HAP-1 (cell line): Measurements from ENCODE around the gene ID3.
A peak's percentile ranks its signal among the peaks of the same experiment; 100 is the strongest.

Experiments
- DNase-seq, 2 experiments: peaks; one replicate each; pipeline ENCODE4 v3.0.0-alpha.2; 2016 to 2020; ENCODE audit warnings: low spot score in 2 of 2
- H3K27me3 ChIP-seq: fragments of 250-450 bp; sonication (Bioruptor Pico); 2 replicates; pipeline ENCODE4 v1.5.1; 2020; ENCODE audit warnings: low read depth, mild to moderate bottlenecking, moderate library complexity
- H3K36me3 ChIP-seq: fragments of 250-450 bp; sonication (Bioruptor Pico); replicated peaks from 2 replicates; pipeline ENCODE4 v1.5.1; 2020; ENCODE audit warnings: mild to moderate bottlenecking
- H3K4me1 ChIP-seq: fragments of 250-450 bp; sonication (Bioruptor Pico); 2 replicates; pipeline ENCODE4 v1.5.1; 2020; ENCODE audit warnings: mild to moderate bottlenecking
- H3K4me3 ChIP-seq: fragments of 250-450 bp; sonication (Bioruptor Pico); 2 replicates; pipeline ENCODE4 v1.5.1; 2020; ENCODE audit warnings: mild to moderate bottlenecking, moderate library complexity
- H3K9me3 ChIP-seq: fragments of 250-450 bp; sonication (Bioruptor Pico); 2 replicates; pipeline ENCODE4 v1.5.1; 2020; ENCODE audit warnings: mild to moderate bottlenecking, moderate library complexity
- in situ Hi-C: fragments of 300-500 bp; cut with MboI; formaldehyde crosslinking; loops from 3 replicates; pipeline ENCODE4 v1.14.3; 2020; ENCODE audit warnings: low sequenced_read_pairs, inconsistent platforms, mixed read lengths

ID3 gene

GRCh38 chr1:23527366-23527765, 31.9 kb downstream of the ID3 start:
- Histone ChIP-seq H3K36me3 (peaks cover 47% of the 10 kb centered on the region), H3K27me3 (no peaks in the 10 kb centered on the region), H3K4me1 (peaks cover 48% of the 10 kb centered on the region), H3K9me3 (no peaks in the 10 kb centered on the region), H3K4me3 (no peak overlapping the region)
- DNase-seq: no peak
- in situ Hi-C loops: no loop called here

GRCh38 chr1:23526329-23527041, 32.8 kb downstream of the ID3 start:
- no peaks in the 10 kb centered on the region for H3K9me3 ChIP-seq
- H3K36me3 ChIP-seq: peaks cover 56% of the 10 kb centered on the region
- no peaks in the 10 kb centered on the region for H3K27me3 ChIP-seq
- no peak for DNase-seq
- H3K4me3 ChIP-seq: no peak overlapping the region
- in situ Hi-C loops: no loop called here
- peaks cover 43% of the 10 kb centered on the region for H3K4me1 ChIP-seq

- H3K4me1 ChIP-seq: peaks cover 41% of the 10 kb centered on the region
- in situ Hi-C loops: no loop called here
- peaks cover 64% of the 10 kb centered on the region for H3K36me3 ChIP-seq
These were observed 33.6 kb downstream of the ID3 start for GRCh38 chr1:23525558-23526250.

GRCh38 chr1:23524716-23525401, 34.4 kb downstream of the ID3 start:
- DNase-seq: no peak
- Histone ChIP-seq H3K9me3 (no peaks in the 10 kb centered on the region), H3K4me3 (no peak overlapping the region), H3K27me3 (no peaks in the 10 kb centered on the region), H3K4me1 (peaks cover 41% of the 10 kb centered on the region), H3K36me3 (peaks cover 70% of the 10 kb centered on the region)
- in situ Hi-C loops: no loop called here

More at GRCh38 chr1:23525558-23526250, 33.6 kb downstream of the ID3 start:
- H3K27me3 ChIP-seq: no peaks in the 10 kb centered on the region
- no peak for DNase-seq
- H3K4me3 ChIP-seq: no peak overlapping the region
- no peaks in the 10 kb centered on the region for H3K9me3 ChIP-seq

GRCh38 chr1:23524163-23524562, 35.1 kb downstream of the ID3 start:
- Histone ChIP-seq H3K4me1 (peaks cover 36% of the 10 kb centered on the region), H3K27me3 (no peaks in the 10 kb centered on the region), H3K4me3 (no peak overlapping the region), H3K36me3 (peaks cover 76% of the 10 kb centered on the region), H3K9me3 (no peaks in the 10 kb centered on the region)
- DNase-seq: no peak
- in situ Hi-C loops: no loop called here

GRCh38 chr1:23522244-23522982, 36.9 kb downstream of the ID3 start:
- H3K36me3 ChIP-seq: peaks cover 89% of the 10 kb centered on the region
- peaks cover 18% of the 10 kb centered on the region for H3K4me1 ChIP-seq
- no peak for DNase-seq
- no peak overlapping the region for H3K4me3 ChIP-seq
- no peaks in the 10 kb centered on the region for H3K9me3 ChIP-seq
- no peaks in the 10 kb centered on the region for H3K27me3 ChIP-seq
- in situ Hi-C loops: no loop called here

- peaks cover 86% of the 10 kb centered on the region for H3K36me3 ChIP-seq
These were observed 37.7 kb downstream of the ID3 start for GRCh38 chr1:23521588-23521987.

GRCh38 chr1:23517581-23517980, 41.7 kb downstream of the ID3 start:
- in situ Hi-C loops: no loop called here
- Histone ChIP-seq H3K4me3 (no peak overlapping the region), H3K9me3 (no peaks in the 10 kb centered on the region), H3K27me3 (no peaks in the 10 kb centered on the region), H3K4me1 (no peaks in the 10 kb centered on the region), H3K36me3 (peaks cover 94% of the 10 kb centered on the region)
- DNase-seq: no peak

More at GRCh38 chr1:23521588-23521987, 37.7 kb downstream of the ID3 start:
- H3K27me3 ChIP-seq: no peaks in the 10 kb centered on the region
- H3K9me3 ChIP-seq: no peaks in the 10 kb centered on the region
- in situ Hi-C loops: no loop called here
- H3K4me1 ChIP-seq: peaks cover 10% of the 10 kb centered on the region
- peak in 1 of 2 experiments; percentile 70 for DNase-seq
- no peak overlapping the region for H3K4me3 ChIP-seq

- Histone ChIP-seq H3K4me3 (no peak overlapping the region), H3K4me1 (no peaks in the 10 kb centered on the region), H3K27me3 (no peaks in the 10 kb centered on the region), H3K36me3 (peaks cover 94% of the 10 kb centered on the region), H3K9me3 (no peaks in the 10 kb centered on the region)
- in situ Hi-C loops: no loop called here
- no peak for DNase-seq
These were observed 43.4 kb downstream of the ID3 start for GRCh38 chr1:23515905-23516304.

- no peak overlapping the region for H3K4me3 ChIP-seq
- no peaks in the 10 kb centered on the region for H3K9me3 ChIP-seq
- peaks cover 97% of the 10 kb centered on the region for H3K36me3 ChIP-seq
- in situ Hi-C loops: no loop called here
- H3K27me3 ChIP-seq: no peaks in the 10 kb centered on the region
- no peaks in the 10 kb centered on the region for H3K4me1 ChIP-seq
- DNase-seq: no peak
These were observed 45.1 kb downstream of the ID3 start for GRCh38 chr1:23514111-23514679.

- in situ Hi-C loops: no loop called here
- H3K36me3 ChIP-seq: peaks cover 80% of the 10 kb centered on the region
- no peak for DNase-seq
- H3K4me1 ChIP-seq: peaks cover 2% of the 10 kb centered on the region
- H3K9me3 ChIP-seq: no peaks in the 10 kb centered on the region
- H3K27me3 ChIP-seq: no peaks in the 10 kb centered on the region
- no peak overlapping the region for H3K4me3 ChIP-seq
These were observed 49.4 kb downstream of the ID3 start for GRCh38 chr1:23509896-23510295.
